WTC11 (cell line): ENCODE data around the gene FBXW4.

ENCODE experiments used
- CREB1 ChIP-seq: sonication (generic); formaldehyde crosslinking; IDR thresholded peaks from 2 replicates; pipeline ENCODE4 v1.8.0; 2023; ENCODE audit warnings: mild to moderate bottlenecking, missing genetic modification reagents
- ETV6 ChIP-seq: sonication (generic); formaldehyde crosslinking; IDR thresholded peaks from 2 replicates; pipeline ENCODE4 v1.8.1; 2022; ENCODE audit warnings: mild to moderate bottlenecking, missing genetic modification reagents
- KAT7 ChIP-seq: sonication (generic); formaldehyde crosslinking; IDR thresholded peaks from 2 replicates; pipeline ENCODE4 v1.8.1; 2023; ENCODE audit warnings: missing genetic modification reagents, mild to moderate bottlenecking, borderline replicate concordance
- MYBL2 ChIP-seq: sonication (generic); formaldehyde crosslinking; IDR thresholded peaks from 2 replicates; pipeline ENCODE4 v1.8.1; 2023; ENCODE audit warnings: mild to moderate bottlenecking, moderate library complexity, missing genetic modification reagents
- NFYB ChIP-seq: sonication (generic); formaldehyde crosslinking; conservative IDR thresholded peaks from 2 replicates; pipeline ENCODE4 v1.8.0; 2022; ENCODE audit warnings: low read depth, missing genetic modification reagents
- SMAD3 ChIP-seq: sonication (generic); formaldehyde crosslinking; IDR thresholded peaks from 2 replicates; pipeline ENCODE4 v1.8.0; 2022; ENCODE audit warnings: missing genetic modification reagents, mild to moderate bottlenecking, borderline replicate concordance
- TP53 ChIP-seq: sonication (generic); formaldehyde crosslinking; IDR thresholded peaks from 2 replicates; pipeline ENCODE4 v1.8.1; 2023; ENCODE audit warnings: mild to moderate bottlenecking, missing genetic modification reagents
- ZNF121 ChIP-seq: sonication (generic); formaldehyde crosslinking; IDR thresholded peaks from 2 replicates; pipeline ENCODE4 v1.8.0; 2023; ENCODE audit warnings: missing genetic modification reagents
- TF ChIP-seq, protein P1 (sequence below): fragments of 200-600 bp; IDR thresholded peaks from 2 replicates; pipeline ENCODE4 v1.8.0; 2022; ENCODE audit warnings: antibody characterized with exemption
- TF ChIP-seq, protein P2 (sequence below): fragments of 250-450 bp; sonication (Bioruptor Pico); IDR thresholded peaks from 2 replicates; pipeline ENCODE4 v2.1.2; 2022; ENCODE audit warnings: mild to moderate bottlenecking, moderate library complexity

- TF ChIP-seq, protein P1, sequence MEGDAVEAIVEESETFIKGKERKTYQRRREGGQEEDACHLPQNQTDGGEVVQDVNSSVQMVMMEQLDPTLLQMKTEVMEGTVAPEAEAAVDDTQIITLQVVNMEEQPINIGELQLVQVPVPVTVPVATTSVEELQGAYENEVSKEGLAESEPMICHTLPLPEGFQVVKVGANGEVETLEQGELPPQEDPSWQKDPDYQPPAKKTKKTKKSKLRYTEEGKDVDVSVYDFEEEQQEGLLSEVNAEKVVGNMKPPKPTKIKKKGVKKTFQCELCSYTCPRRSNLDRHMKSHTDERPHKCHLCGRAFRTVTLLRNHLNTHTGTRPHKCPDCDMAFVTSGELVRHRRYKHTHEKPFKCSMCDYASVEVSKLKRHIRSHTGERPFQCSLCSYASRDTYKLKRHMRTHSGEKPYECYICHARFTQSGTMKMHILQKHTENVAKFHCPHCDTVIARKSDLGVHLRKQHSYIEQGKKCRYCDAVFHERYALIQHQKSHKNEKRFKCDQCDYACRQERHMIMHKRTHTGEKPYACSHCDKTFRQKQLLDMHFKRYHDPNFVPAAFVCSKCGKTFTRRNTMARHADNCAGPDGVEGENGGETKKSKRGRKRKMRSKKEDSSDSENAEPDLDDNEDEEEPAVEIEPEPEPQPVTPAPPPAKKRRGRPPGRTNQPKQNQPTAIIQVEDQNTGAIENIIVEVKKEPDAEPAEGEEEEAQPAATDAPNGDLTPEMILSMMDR = no peak
- TF ChIP-seq CREB1 (CRISPR knock-in tag) (no peak), ETV6 (CRISPR knock-in tag) (no peak), TP53 (CRISPR knock-in tag) (no peak), SMAD3 (no peak), NFYB (CRISPR knock-in tag) (no peak), KAT7 (CRISPR knock-in tag) (no peak), ZNF121 (CRISPR knock-in tag) (no peak), MYBL2 (CRISPR knock-in tag) (no peak)
- TF ChIP-seq, protein P2, sequence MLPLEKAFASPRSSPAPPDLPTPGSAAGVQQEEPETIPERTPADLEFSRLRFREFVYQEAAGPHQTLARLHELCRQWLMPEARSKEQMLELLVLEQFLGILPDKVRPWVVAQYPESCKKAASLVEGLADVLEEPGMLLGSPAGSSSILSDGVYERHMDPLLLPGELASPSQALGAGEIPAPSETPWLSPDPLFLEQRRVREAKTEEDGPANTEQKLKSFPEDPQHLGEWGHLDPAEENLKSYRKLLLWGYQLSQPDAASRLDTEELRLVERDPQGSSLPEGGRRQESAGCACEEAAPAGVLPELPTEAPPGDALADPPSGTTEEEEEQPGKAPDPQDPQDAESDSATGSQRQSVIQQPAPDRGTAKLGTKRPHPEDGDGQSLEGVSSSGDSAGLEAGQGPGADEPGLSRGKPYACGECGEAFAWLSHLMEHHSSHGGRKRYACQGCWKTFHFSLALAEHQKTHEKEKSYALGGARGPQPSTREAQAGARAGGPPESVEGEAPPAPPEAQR = no peak
These were observed 36.0 kb downstream of the FBXW4 start for GRCh38 chr10:101658975-101659374.
